VCaP (cell line): ENCODE data around the gene ARAP1.
"Not testable (repeated sequence)": the region's sequence is repeated elsewhere in the genome, so short reads cannot be mapped to it uniquely, and the experiment has no call there.

Source experiments
- H3K27ac ChIP-seq: fragments of 450-650 bp; 2 replicates; pipeline ENCODE4 v1.5.1; 2017
- CTCF ChIP-seq: fragments of 450-650 bp; conservative IDR thresholded peaks from 2 replicates; pipeline ENCODE4 v1.5.1; 2017; ENCODE audit warnings: mild to moderate bottlenecking, moderate library complexity

The ARAP1 gene

DNA sequence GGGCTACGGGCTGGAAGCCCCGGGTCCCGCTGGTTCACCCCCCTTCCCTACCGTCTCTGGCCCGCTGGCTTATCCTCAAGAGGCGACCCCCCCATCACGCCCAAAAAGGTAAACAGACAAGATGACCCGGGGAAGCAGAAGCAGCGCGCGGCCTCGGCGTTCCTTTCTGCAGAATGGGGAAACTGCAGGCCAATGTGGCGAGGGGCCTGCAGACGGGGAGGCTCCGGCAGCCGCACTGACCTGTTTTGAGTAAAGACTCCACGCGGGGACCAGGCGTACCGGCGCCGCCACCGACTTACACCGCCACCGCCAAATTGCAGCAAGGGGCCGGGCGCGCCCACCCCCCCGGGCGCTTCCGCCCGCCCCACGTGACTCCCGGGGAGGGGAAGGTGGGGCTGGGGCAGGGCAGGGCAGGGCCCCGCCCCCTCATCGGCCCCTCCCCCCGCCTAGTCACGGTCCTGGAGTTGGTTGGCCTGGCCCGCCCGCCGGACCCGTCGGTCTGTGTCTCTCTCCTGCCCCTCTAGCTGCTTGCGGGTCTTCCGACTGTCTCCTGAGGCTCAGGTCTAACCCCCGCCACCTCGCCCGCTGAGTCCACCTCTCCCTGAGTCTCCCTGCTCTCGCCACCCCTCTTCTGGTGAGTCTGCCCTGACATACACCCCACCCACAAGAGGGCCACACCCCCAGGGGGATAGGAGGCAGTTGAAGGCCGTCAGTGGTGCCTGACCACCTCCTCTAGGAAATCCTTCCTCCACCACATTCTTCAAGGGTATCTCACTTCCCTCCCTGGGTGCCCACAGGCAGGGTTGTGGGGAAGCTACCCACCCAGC, at the start of gene ARAP1:
Gene ARAP1, minus strand, starts transcription at position 321 of the 827 bp plus-strand sequence. CDS start 25,280 bp downstream, outside the sequence.
- TF ChIP-seq CTCF = no peak
- H3K27ac ChIP-seq = peak within 1 kb of the TSS; percentile 78

GRCh38 chr11:72799441-72799840, 47.2 kb upstream of the ARAP1 start:
- no peak for TF ChIP-seq CTCF
- H3K27ac ChIP-seq = no peak overlapping the region

DNA sequence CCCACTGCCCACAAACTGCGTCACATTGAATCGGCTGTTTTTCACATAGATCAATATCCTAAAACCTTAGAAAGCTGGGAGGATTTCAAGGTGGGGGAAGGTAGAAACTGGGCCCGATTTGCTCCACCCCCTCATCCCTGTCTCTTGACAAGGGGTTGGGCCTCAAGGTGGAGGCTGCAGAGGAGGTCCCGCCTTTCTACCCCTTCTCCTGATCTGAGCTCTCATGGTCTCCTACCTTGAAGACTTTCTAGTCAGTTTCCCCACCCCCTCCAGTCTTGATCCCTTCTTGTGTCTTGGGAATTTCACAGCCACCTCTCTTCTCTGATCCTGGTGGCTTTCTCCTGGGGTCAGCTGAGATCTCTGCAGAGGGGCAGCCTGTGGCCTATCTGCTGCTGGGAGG, 46.2 kb upstream of the ARAP1 start:
- H3K27ac ChIP-seq = no peak overlapping the region
- TF ChIP-seq CTCF = no peak

DNA sequence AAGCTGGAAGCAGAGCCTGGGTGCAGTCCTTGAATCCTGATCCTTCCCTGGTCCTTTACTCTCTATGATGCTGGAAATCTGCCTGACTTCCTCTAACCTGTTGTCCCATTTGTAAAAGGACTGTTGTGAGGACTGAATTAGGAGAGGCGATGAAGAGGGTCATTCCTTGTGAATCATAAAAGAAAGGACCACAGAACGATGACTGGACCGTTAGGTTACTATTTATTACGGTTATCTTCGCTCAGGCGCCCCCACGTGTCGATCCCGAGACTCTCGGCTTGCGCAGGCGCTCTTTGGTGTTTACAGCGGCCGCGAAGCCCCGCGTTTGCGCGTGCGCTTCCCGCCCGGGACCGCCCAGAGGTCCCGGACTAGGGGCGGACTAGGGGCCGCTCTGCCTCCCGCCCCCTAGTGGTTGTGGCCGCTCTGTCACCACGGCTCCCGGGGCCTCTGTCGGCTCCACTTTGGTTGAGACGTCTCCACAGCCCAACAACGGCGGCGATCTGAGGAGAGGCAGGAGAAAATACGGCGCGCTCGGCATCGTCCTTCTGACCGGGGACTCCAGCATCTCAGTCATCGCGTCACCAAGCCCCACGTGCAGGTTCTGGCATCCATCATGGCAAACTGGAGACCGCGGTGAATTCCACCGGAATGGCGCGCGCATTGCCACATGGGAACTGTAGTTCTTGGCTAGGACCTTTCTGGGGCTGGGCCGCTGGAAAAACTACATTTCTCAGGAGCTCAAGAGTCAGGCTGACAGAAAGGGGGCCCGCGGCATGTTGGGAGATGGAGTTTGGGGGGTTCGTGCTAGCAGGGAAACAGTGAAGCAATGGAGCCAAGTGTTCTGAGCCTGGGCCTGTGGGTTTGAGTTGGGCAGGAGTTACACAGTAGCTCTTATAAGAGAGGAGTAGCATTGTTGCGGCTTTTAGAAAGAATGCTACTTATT, 41.5 kb upstream of the ARAP1 start, which contains the start of gene STARD10:
Gene STARD10, minus strand, starts transcription at position 623 of the 943 bp plus-strand sequence. CDS start 12,866 bp downstream, outside the sequence.
- peak; percentile 99 for TF ChIP-seq CTCF
- peak within 1 kb of the TSS; percentile 89 for H3K27ac ChIP-seq

DNA sequence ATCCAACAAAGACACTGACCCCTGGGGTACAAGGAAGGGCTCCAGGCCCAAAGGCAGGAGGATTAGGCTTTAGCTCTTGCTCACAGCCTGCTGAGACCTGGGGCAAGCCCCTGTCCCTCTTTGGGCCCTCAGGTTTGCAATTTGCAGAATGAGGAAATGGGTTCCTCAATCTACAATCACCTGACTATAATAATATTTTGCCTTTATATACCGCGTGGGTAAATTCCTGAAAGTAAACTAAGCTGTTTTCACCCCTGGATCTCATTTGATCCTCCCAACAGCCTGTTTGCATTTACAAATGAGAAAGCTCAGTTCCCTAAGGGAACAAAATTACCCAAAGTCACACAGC, 40.8 kb upstream of the ARAP1 start:
- peak overlapping the region; percentile 89 for H3K27ac ChIP-seq
- TF ChIP-seq CTCF = no peak

GRCh38 chr11:72792437-72793021, 40.3 kb upstream of the ARAP1 start:
- TF ChIP-seq CTCF = no peak
- H3K27ac ChIP-seq = no peak overlapping the region

- H3K27ac ChIP-seq = not testable (repeated sequence)
Observed at GRCh38 chr11:72791228-72791627, 39.0 kb upstream of the ARAP1 start.
